NOMO-1 treated with dmso at 0.1 percent for 144 hours (cell line): Measurements from ENCODE around the gene SS18L1.
"Not testable (repeated sequence)": the region's sequence is repeated elsewhere in the genome, so short reads cannot be mapped to it uniquely, and the experiment has no call there.

Experiments used
- DNase-seq: peaks from one replicate; lab custom pipeline; 2025; ENCODE audit not compliant: unreplicated experiment; lab: John Stamatoyannopoulos, UW

The SS18L1 gene

DNA sequence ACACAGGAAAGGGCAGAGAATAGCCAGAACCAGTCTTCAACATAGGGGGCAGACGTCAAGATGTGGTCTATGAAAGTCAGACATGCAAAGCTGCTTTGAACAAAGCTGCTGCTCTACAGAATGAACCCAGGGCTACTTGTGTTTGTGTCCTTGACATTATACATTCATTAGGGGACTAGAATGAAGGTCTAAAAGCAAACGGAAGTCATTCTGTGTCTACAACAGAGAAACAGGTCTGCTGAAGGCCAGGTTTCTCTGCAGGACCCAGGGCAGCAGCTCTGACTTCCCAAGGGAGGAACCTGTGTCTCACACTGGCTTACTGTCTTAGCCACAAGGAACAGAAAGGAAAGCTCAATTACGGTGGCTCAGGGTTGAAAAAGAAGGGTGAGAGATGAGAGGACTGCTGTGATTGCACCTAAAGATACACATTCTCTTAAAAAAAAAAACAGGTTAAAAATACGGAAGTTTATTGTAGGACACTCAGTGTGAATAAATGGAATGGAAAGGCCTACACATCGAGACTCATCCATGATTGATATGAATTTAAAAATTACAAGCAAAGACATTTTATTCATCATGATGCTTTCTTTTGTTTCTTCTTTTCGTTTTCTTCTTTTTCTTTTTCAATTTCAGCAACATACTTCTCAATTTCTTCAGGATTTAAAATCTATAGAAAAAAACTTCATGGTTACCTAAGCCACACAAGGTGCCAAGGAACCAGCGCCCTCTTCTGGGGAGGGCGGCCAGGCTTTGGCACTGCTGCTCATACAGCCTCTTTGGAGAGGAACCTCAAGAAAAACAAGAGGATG, 7.1 kb upstream of the SS18L1 start:
- peak; percentile 24 for DNase-seq

DNA sequence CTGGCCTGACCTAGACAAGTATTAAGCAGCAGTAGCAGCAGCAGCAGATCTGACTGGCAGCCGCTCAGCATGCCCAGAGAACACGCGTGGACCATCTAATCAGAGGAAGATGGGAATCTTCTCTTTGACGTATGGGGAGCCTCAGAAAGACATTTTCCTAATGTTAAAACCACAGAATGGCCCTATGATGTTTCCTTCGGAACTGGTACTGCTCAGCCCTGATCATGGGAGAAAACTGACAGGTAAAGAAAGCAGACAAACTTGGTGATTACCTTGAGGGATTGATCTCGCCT, 6.5 kb upstream of the SS18L1 start:
- DNase-seq = no peak

DNA sequence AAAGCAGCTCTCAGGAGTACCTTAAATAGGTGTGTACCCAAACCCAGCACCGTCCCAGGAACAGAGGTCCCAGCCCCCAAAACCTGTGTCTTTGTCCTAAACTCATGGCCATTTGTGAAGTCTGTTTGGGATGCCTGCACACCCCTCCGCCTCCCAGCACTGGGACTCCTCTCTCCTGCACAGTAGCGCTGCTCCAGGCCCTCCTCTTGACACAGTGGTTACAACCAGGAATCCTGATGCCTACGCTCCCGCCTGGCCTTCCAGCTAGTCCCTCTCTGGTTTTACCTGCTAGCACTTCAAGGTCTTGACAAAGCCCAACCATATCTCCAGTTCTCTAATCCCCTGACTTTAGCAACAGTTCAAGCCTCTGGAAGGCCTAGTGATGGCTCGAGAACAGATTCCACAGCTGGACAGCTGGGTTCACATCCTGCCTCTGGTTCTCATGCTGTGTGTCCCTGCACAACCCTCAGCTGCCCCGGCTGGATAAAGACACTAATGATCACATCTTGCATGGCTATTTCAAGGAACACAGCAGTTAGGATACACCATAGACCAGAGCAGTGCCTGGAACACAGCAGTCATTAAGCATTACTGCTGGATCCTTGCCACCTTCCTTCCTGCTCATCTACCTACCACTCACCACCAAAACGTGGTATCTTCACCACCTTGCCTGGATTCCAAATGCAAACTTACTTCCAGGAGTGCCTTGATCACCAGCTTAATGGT, 5.9 kb upstream of the SS18L1 start:
- no peak for DNase-seq

DNA sequence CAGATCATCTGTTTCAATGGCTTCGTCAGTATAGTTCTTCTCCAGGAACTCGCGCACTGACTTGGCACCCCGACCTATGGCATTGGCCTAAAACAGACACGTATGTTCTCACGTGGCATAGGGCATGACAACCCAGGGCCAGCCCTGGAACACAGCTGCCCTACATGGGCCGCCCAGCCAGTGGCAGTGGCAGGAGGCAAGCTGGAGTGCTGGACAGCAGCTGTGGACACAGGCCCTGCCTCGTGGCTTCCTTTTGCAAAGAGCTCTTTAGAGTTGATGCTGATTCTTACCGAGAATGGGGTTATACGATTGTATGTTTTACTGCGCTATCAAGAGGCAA, 5.4 kb upstream of the SS18L1 start:
- DNase-seq = no peak

DNA sequence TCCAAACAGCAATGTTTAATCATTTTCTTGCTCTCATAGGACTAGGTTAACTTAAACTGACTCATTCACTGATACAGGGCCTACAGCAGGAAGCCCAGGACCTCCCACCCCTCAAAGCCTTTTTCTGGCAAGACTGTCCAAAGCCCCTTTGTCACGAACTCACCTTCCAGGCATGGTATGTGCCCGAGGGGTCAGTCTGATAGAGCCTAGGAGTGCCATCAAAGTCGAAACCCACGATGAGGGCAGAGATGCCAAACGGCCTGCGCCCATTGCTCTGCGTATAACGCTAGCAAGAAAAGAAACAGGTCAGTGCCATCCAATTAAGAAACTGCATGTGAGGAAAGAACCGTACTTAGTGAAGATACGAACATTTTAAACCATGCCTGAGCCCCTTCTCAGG, 4.7 kb upstream of the SS18L1 start:
- DNase-seq = no peak

DNA sequence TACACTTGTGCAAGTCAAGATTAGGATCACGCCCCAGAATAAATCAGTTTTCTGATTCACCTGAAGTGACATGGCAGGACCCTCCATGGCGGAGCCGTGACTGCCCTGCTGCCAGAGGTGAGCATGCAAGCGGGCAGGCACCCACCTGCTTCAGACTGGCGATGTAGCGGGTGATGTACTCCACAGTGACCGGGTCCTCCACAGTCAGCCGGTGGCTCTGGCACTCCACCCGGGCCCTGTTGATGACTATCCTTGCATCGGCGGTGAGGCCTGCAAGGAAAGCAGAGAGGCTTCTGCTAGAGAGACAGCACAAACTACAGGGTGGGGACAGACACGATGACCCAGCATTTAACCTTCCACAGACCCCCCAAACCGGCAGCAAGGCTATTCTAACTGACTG, 3.9 kb upstream of the SS18L1 start:
- DNase-seq = no peak

DNA sequence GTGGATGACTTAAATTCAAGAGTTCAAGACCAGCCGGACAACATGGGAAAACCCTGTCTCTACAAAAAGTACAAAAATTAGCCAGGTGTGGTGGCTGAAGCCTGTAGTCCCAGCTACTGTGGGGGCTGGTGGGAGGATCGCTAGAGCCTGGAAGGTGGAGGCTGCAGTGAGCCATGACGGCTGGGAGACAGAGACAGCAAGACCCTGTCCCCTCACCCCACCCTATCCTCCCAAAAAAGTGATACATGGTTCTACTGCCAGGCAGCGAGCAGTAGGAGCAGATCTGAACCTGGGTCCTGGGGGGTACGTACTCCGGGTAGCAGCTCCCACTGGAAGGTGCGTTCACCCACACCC, 2.5 kb upstream of the SS18L1 start:
- DNase-seq = no peak

DNA sequence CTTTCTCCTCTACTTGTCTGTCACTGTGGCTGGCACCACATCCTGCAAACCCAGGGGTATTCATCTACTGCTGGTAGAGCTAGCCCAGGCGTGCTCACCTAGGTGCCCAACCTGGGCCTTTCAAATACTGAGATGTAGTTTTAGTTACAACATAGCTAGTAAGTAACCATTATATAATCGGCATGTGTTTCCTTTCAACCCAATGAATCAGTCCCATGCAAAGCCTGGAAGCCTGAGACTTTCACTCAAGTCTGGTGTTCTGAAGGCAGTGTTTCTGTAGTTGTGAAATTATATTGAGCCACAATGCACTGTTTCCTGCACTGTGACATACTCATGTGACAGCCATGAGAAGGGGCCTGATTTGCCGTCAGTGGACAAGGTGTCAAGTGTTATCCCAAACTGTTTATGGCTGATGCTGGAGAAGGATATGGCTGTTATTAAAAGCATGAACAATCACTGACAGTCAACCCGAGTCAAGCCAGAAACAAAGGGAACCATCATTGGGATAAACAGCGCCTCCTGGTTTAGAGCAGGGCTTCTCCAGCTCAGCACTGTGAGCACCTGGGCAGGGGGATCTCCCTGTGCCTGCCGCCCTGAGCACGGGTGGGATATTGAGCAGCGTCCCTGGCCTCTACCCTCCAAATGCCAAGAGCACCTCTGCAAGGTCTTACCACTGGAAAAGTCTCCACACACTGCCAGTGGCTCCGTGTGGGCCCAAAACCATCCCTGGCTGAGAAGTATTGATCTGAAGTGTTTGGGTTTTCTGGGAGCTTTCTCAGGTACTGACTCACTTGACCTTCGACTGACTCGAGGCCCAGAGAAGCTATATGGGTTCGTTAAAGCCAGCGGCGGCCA, 1.9 kb upstream of the SS18L1 start:
- DNase-seq = no peak

DNA sequence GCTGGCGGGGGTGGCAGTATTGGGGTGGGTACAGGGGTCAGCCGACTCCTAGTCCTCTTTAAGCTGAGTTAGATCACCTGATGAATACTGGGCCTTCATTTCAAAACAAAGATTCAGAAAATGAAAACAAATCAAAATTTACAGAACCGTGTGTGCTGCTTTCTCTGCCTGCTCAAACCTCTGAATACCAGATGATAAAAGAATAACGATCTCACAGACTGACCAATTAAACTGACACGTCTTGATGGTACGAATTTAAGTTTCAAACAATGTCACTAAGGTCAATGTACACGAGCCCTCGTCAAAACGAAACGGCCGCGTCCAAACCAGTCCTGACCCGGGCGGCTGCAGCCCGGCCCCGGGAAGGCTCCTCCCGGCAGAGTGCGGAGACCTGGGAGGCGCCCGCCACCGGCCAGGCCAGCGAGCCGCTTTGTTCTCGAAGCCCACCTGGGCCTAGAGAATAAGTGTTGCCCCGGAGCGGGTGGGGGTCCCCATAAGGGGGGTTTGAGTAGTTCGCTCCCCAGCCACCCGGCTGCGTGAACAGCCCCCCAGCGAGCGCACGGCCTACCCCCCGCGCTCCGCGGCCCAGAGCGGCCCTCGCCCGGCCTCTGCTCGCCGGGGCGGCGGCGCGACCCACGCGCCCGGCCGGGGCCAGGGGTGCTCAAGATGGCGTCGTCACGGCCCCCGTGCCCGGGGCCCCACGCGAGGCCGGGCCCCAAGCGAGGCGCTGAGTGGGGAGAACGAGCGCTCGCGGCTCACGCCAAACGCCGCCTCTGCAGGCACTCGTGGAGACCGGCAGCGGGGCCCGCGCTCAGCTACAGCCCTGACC, 1.1 kb upstream of the SS18L1 start:
- no peak for DNase-seq

DNA sequence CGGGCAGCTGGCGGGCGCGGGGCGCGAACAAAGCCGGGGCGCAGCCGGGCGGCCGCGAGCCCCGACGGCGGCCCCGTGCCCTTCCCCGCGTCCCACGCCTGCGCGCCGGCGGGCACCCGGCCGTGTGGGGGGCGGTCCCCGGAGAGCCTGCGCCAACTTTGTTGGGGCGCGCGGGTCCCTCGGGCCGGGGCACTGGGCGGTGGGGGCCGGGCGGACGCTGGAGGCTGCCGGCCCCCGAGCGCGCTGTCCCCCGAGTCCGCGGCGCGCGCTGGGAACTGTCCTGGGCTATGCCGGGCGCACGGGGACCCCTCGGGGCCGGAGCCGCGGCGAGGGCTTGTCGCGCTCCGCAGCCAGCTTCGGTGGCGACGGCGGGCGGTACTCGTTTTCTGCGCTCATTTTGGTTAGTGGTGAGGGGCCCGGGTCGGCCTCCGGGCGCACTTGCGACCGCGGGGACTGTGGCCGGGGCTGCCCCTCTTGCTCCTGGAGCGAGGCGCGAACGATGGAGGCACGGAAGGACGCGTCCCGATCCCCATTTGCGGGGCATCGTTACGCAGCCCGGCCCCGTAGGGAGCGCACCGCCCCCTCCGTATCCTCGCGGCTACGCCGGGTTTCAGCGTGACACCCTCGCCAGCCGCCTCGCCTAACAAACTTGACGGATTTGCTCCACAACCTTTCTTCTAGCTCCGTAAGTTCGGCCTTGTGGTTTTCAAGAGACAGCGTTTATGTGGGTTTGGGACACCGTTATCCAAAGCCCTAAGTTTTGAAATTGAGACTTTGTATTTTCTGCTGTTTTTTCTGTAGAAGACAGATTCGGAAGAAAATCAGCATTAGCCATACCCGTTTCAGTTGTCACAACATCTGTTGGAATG, 622 bp downstream of the SS18L1 start:
- peak; percentile 31 for DNase-seq

DNA sequence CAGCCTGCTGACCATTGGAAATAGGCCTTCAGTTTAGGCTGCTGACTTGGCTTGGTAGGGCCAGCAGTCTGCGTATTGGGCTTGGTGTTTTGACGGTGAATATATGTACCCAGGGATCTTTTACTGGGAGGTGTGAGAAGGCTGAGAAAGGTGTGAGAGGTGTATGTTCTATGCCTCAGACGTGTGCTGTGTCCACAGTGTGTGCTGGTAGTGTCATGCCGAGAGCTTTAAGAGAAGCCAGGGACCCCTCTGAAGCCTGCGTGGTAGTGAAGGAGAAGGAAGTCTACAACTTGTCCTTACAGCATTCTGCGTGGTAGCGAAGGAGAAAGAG, 2.1 kb downstream of the SS18L1 start:
- no peak for DNase-seq

DNA sequence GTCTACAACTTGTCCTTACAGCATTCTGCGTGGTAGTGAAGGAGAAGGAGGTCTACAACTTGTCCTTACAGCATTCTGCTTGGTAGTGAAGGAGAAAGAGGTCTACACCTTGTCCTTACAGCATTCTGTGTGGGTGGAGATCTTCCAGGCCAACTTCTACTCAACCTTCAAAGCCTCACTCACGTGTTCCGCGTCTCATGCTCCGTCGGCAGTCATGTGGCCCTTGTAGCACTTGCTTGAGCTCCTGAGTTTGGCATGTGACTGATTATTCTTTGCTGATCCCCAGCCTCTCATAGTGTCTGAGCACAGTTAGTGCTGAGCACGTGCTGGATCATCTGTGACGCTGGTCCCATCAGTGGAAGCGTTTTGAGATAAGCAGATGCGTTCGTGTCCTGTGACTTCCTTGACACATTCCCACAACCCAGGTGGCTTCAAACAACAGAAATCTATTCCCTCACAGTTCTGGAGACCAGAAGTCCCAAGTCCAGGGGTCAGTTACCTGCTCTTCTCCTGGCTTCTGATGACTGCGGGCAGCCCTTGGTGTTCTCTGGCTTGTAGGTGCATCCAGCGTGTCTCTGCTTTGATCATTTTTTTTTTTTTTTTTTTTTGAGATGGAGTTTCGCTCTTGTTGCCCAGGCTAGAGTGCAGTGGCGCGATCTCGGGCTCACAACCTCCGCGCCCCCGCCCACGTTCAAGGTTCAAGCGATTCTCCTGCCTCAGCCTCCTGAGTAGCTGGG, 2.6 kb downstream of the SS18L1 start:
- DNase-seq = no peak

DNA sequence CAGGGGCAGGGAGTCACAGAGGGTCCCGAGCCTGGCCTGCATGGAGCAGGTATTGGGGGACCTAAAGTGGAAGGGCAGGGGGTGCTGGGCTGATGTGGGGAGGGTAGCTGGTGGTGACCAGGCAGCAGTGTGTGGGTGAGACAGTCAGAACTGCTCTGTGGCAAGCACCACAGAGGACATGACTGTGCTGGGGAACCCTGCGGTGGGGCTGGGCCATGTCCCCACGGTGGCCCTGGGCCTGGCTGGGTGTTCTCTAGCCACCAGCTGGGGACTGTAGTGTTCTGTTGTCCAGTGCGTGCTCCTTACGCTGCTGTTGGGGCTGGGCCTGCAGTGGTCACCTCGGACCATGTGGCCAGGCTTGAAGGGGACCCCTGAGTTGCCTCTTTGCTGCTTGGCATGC, 3.6 kb downstream of the SS18L1 start:
- no peak for DNase-seq

DNA sequence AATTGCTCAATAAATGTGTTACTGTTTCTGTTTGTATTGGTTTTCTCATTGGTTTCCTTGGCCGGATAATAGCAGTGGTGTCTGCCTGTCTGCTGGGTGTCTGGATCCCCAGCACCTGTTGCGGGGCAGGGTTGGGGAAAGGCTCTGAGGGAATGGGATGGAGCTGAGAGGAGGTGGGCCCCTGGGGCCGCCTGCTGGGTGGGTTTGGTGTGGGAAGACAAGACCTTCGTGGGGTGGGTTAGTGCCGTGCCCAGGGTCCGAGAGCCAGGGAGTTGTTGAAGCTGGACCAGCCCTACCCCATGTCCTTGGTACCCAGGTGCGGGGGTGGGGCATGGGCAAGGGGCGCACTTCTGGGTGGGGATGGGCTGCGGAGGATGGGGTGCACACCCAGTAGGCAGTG, 4.0 kb downstream of the SS18L1 start:
- no peak for DNase-seq

DNA sequence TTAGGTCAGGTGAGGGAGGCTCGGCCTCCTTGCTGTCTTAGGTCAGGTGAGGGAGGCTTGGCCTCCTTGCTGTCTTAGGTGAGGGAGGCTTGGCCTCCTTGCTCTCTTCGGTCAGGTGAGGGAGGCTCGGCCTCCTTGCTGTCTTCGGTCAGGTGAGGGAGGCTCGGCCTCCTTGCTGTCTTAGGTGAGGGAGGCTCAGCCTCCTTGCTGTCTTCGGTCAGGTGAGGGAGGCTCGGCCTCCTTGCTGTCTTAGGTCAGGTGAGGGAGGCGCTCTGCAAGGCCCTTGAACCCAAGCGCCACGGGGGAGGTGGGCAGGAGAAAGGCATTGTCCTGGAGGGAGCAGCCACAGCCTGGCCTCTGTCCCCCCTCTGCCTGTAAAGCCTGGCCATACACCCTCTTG, 4.8 kb downstream of the SS18L1 start:
- not testable (repeated sequence) for DNase-seq

DNA sequence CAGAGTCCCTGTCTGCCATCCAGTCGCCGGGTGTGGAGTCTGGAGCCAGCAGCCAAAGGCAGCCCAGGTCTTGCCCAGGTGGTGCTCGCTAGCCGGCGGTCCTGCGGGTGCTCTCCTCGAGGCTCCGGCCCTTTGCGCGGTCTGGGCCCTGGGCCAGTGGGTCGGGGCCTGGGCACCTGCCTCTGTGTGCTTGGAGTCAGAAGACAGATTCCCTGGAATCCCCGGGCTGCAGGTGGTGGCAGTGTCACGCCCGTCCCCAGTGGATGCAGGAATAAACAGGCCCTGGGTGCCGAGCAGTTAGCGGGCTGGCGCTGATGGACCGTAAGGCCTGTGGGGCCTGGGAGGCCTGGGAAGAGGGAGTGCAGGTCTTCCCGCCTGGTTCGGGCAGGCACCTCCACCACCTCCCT, 5.3 kb downstream of the SS18L1 start:
- DNase-seq = no peak

DNA sequence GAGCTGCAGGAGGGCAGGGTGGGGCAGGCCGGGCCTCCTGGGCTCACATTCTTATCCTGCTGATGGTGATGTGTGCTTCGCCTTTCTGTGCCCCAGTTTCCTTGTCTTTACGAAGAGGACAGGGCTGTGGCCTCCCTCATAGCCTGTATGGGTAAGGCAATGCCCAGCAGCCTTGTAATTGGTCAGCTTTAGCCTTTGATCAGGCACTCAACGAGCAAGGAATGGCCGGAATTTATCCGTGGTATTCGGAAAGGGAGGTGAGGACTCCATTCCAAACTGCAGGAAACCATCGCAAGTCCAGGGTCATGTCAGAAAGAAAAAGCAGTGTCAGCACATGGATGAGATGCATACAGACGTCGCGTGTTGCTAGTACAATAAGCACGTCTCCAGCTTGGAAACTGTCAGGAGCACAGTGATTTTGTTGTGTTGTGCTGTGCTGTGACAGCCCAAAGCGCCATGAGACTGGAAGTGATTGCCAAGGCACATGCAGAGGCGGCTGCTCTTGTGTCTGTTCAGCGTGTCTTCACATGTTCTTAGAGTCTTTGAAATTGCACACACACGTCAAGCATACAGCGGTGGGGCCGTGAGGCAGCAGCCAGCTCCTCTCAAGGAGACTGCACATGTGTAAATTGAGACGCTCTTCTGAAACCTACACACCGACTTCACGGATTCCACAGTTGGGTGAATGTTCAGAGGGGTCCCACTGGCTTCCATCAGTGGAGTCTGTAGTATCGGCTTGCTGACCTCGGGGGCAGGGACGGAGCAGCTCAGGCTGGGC, 6.2 kb downstream of the SS18L1 start:
- no peak for DNase-seq

DNA sequence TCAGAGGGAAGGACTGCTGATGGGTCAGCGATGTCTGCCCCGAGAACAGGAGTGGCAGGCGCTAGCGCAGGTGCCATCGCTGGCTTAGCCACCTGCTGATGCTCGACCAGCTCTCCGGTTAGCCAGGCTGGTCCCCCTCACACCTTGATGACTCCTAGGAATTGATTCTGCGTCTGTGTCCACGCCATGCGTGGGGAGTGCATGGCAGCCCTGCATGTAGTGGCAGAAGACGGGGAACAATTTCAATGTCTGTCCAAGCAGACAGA, 6.7 kb downstream of the SS18L1 start:
- no peak for DNase-seq

DNA sequence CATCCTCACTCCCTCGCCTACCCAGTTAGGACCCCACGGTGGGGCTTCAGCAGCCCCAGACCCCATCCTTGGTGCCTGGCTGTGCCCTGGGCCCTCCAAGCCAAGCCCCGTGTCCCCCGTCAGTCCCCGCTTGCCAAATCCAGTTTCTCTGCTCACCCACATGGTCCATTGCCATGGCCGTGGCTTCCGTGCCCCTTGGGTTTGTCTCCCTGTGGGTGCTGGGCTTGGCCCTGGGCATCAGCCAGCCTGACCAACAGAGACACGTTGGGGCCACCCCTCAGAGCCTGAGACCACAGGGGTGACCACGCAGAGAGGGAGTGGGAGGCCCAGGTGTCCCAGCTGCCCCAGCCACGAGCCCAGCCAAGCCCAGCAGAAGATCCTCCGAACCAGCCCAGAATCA, 7.7 kb downstream of the SS18L1 start:
- no peak for DNase-seq
